HEK293 (cell line): Measurements from ENCODE around the gene ZNF766.

Experiments
- CTCF ChIA-PET: fragments of 350-600 bp; formaldehyde crosslinking; extraction: SDS; loops from one replicate; lab custom pipeline; 2021; ENCODE audit warnings: antibody characterized with exemption; lab: Yijun Ruan, JAX
- POLR2A ChIA-PET: fragments of 300-600 bp; formaldehyde crosslinking; extraction: SDS; loops from one replicate; lab custom pipeline; 2020; ENCODE audit warnings: antibody characterized with exemption, inconsistent platforms; lab: Yijun Ruan, JAX
- H3K27ac ChIP-seq: fragments of 200-500 bp; sonication (Bioruptor generic); 2 replicates; pipeline ENCODE4 v1.5.1; 2014; ENCODE audit warnings: low read depth, low read length, control low read depth, inconsistent platforms; ENCODE audit errors: extremely low read depth
- H3K36me3 ChIP-seq, 2 experiments: fragments of 200-500 bp in 1 of 2; sonication (Bioruptor generic) in 1 of 2; 1 replicate in 1 of 2; 2 replicates in 1 of 2; pipeline ENCODE4 v1.5.1; 2014 to 2017; ENCODE audit warnings: inconsistent platforms in 2 of 2, low read length in 2 of 2; ENCODE audit not compliant: control insufficient read depth in 2 of 2, insufficient read depth in 1 of 2
- H3K4me1 ChIP-seq: fragments of 200-500 bp; sonication (Bioruptor generic); 2 replicates; pipeline ENCODE4 v1.5.1; 2014; ENCODE audit warnings: mild to moderate bottlenecking, low read length, inconsistent platforms; ENCODE audit not compliant: control insufficient read depth, insufficient read depth
- H3K4me3 ChIP-seq: 2 replicates; pipeline ENCODE4 v1.5.1; 2011; ENCODE audit warnings: low read depth, mild to moderate bottlenecking, control low read depth, low read length, moderate library complexity
- H3K9me3 ChIP-seq: fragments of 200-500 bp; sonication (Bioruptor generic); 2 replicates; pipeline ENCODE4 v1.5.1; 2014; ENCODE audit warnings: low read depth, low read length, inconsistent platforms; ENCODE audit not compliant: control insufficient read depth, insufficient read depth
- FEZF1 ChIP-seq: fragments of 450-650 bp; formaldehyde crosslinking; IDR thresholded peaks from 2 replicates; pipeline ENCODE4 v1.5.1; 2016; ENCODE audit warnings: missing biosample characterization, missing genetic modification characterization
- GLIS1 ChIP-seq: fragments of 450-650 bp; formaldehyde crosslinking; IDR thresholded peaks from 2 replicates; pipeline ENCODE4 v1.5.1; 2016; ENCODE audit warnings: missing biosample characterization, missing genetic modification characterization
- HOXA7 ChIP-seq: sonication (generic); formaldehyde crosslinking; IDR thresholded peaks from 2 replicates; pipeline ENCODE4 v1.8.1; 2022; ENCODE audit warnings: missing genetic modification reagents, borderline replicate concordance
- IKZF3 ChIP-seq: fragments of 450-650 bp; IDR thresholded peaks from 2 replicates; pipeline ENCODE4 v1.5.0; 2018; ENCODE audit warnings: missing biosample characterization, mild to moderate bottlenecking, missing genetic modification characterization, moderate library complexity
- KLF1 ChIP-seq: fragments of 450-650 bp; formaldehyde crosslinking; IDR thresholded peaks from 2 replicates; pipeline ENCODE4 v1.5.1; 2016; ENCODE audit warnings: missing biosample characterization, missing genetic modification characterization
- KLF16 ChIP-seq: fragments of 450-650 bp; formaldehyde crosslinking; IDR thresholded peaks from 2 replicates; pipeline ENCODE4 v1.5.1; 2017; ENCODE audit warnings: missing biosample characterization, missing genetic modification characterization
- PATZ1 ChIP-seq: fragments of 450-650 bp; formaldehyde crosslinking; IDR thresholded peaks from 2 replicates; pipeline ENCODE4 v1.5.1; 2016; ENCODE audit warnings: missing biosample characterization, missing genetic modification characterization
- PRDM1 ChIP-seq: fragments of 450-650 bp; formaldehyde crosslinking; IDR thresholded peaks from 2 replicates; pipeline ENCODE4; 2016; ENCODE audit warnings: missing biosample characterization, missing genetic modification characterization
- SCRT2 ChIP-seq: fragments of 450-650 bp; formaldehyde crosslinking; IDR thresholded peaks from 2 replicates; pipeline ENCODE4 v1.5.1; 2016; ENCODE audit warnings: missing biosample characterization, missing genetic modification characterization
- SP2 ChIP-seq: fragments of 450-650 bp; formaldehyde crosslinking; IDR thresholded peaks from 2 replicates; pipeline ENCODE4 v1.5.1; 2016; ENCODE audit warnings: missing biosample characterization, missing genetic modification characterization
- SP7 ChIP-seq: fragments of 450-650 bp; formaldehyde crosslinking; IDR thresholded peaks from 2 replicates; pipeline ENCODE4 v1.5.1; 2016; ENCODE audit warnings: missing biosample characterization, missing genetic modification characterization
- YY1 ChIP-seq: fragments of 450-650 bp; formaldehyde crosslinking; IDR thresholded peaks from 2 replicates; pipeline ENCODE4 v1.5.1; 2018; ENCODE audit warnings: missing biosample characterization, missing genetic modification characterization
- ZBTB10 ChIP-seq: fragments of 450-650 bp; formaldehyde crosslinking; IDR thresholded peaks from 2 replicates; pipeline ENCODE4 v1.5.1; 2016; ENCODE audit warnings: missing biosample characterization, missing genetic modification characterization
- ZBTB20 ChIP-seq: fragments of 450-650 bp; formaldehyde crosslinking; IDR thresholded peaks from 2 replicates; pipeline ENCODE4 v1.5.1; 2016; ENCODE audit warnings: missing biosample characterization, missing genetic modification characterization
- ZBTB44 ChIP-seq: fragments of 450-650 bp; IDR thresholded peaks from 2 replicates; pipeline ENCODE4 v1.5.1; 2018; ENCODE audit warnings: missing biosample characterization, mild to moderate bottlenecking, missing genetic modification characterization
- ZNF16 ChIP-seq: fragments of 450-650 bp; formaldehyde crosslinking; IDR thresholded peaks from 2 replicates; pipeline ENCODE4 v1.5.1; 2016; ENCODE audit warnings: low read depth, missing biosample characterization, missing genetic modification characterization
- ZNF23 ChIP-seq: fragments of 450-650 bp; formaldehyde crosslinking; IDR thresholded peaks from 2 replicates; pipeline ENCODE4 v1.5.1; 2016; ENCODE audit warnings: missing biosample characterization, missing genetic modification characterization, borderline replicate concordance
- ZNF24 ChIP-seq: fragments of 450-650 bp; formaldehyde crosslinking; IDR thresholded peaks from 2 replicates; pipeline ENCODE4 v1.5.1; 2016; ENCODE audit warnings: missing biosample characterization, missing genetic modification characterization
- ZNF501 ChIP-seq: fragments of 450-650 bp; formaldehyde crosslinking; IDR thresholded peaks from 2 replicates; pipeline ENCODE4 v1.5.1; 2016; ENCODE audit warnings: missing biosample characterization, missing genetic modification characterization
- ZNF513 ChIP-seq: fragments of 450-650 bp; IDR thresholded peaks from 2 replicates; pipeline ENCODE4 v1.5.1; 2018; ENCODE audit warnings: missing biosample characterization, missing genetic modification characterization
- ZNF514 ChIP-seq: fragments of 450-650 bp; formaldehyde crosslinking; IDR thresholded peaks from 2 replicates; pipeline ENCODE4 v1.5.1; 2016; ENCODE audit warnings: missing biosample characterization, missing genetic modification characterization
- ZNF530 ChIP-seq: fragments of 450-650 bp; formaldehyde crosslinking; IDR thresholded peaks from 2 replicates; pipeline ENCODE4 v1.5.1; 2016; ENCODE audit warnings: low read depth, missing biosample characterization, missing genetic modification characterization
- ZNF645 ChIP-seq: fragments of 450-650 bp; formaldehyde crosslinking; IDR thresholded peaks from 2 replicates; pipeline ENCODE4; 2016; ENCODE audit warnings: missing biosample characterization, missing genetic modification characterization
- ZNF664 ChIP-seq: fragments of 450-650 bp; formaldehyde crosslinking; IDR thresholded peaks from 2 replicates; pipeline ENCODE4 v1.5.1; 2016; ENCODE audit warnings: missing biosample characterization, missing genetic modification characterization
- ZNF692 ChIP-seq: fragments of 450-650 bp; formaldehyde crosslinking; IDR thresholded peaks from 2 replicates; pipeline ENCODE4 v1.5.1; 2016; ENCODE audit warnings: missing biosample characterization, missing genetic modification characterization
- ZNF76 ChIP-seq: fragments of 450-650 bp; formaldehyde crosslinking; IDR thresholded peaks from 2 replicates; pipeline ENCODE4; 2016; ENCODE audit warnings: low read depth, missing biosample characterization, missing genetic modification characterization, borderline replicate concordance

ZNF766 gene

GRCh38 chr19:52269338-52270261, at the start of gene ZNF766:
ZNF766 (plus strand) TSS chr19:52269587; CDS start chr19:52269614, 27 bp downstream.
- peaks cover 10 to 25% of the 10 kb centered on the region in 2 experiments; a peak in 2 of 3 replicates for H3K36me3 ChIP-seq
- H3K4me3 ChIP-seq, result peak within 1 kb of the TSS; percentile 92
- no peaks in the 10 kb centered on the region for H3K4me1 ChIP-seq
- H3K9me3 ChIP-seq, result no peaks in the 10 kb centered on the region; the same call in 1 of the 2 replicates
- ChIA-PET CTCF (no interaction called here), POLR2A (no interaction called here)
- peak within 1 kb of the TSS; percentile 75; the same call in 1 of the 2 replicates for H3K27ac ChIP-seq
- 0 out of 2 replicates have a peak, but pooled peaks have one; percentile 15 for TF ChIP-seq PATZ1 (tag by site-specific recombination)
- TF ChIP-seq IKZF3, result peak; percentile 78
- peak; percentile 73 for TF ChIP-seq ZNF664 (tag by site-specific recombination)
- TF ChIP-seq ZNF76, result peak; percentile 33; the same call in 1 of the 2 replicates
- TF ChIP-seq SP7 (tag by site-specific recombination), result peak; percentile 51; the same call in 1 of the 2 replicates
- no peak for TF ChIP-seq ZBTB44 (tag by site-specific recombination)
- TF ChIP-seq ZNF501, result peak; percentile 61; the same call in 1 of the 2 replicates
- peak; percentile 77 for TF ChIP-seq ZNF24
- TF ChIP-seq ZNF645 (tag by site-specific recombination), result no peak
- TF ChIP-seq ZNF530, result no peak
- TF ChIP-seq ZNF16 (tag by site-specific recombination), result no peak
- no peak for TF ChIP-seq FEZF1 (tag by site-specific recombination)
- TF ChIP-seq KLF16 (tag by site-specific recombination), result peak; percentile 42; the same call in 1 of the 2 replicates
- TF ChIP-seq KLF1 (tag by site-specific recombination), result peak; percentile 39; the same call in 1 of the 2 replicates
- TF ChIP-seq GLIS1 (tag by site-specific recombination), result no peak
- TF ChIP-seq PRDM1, result no peak
- TF ChIP-seq HOXA7 (CRISPR knock-in tag), result no peak
- TF ChIP-seq ZNF692 (tag by site-specific recombination), result peak; percentile 45; the same call in 1 of the 2 replicates
- TF ChIP-seq ZNF514, result no peak
- peak; percentile 84 for TF ChIP-seq SP2
- TF ChIP-seq ZBTB10 (tag by site-specific recombination), result peak; percentile 49; the same call in 1 of the 2 replicates
- 0 out of 2 replicates have a peak, but pooled peaks have one; percentile 51 for TF ChIP-seq YY1 (tag by site-specific recombination)
- TF ChIP-seq ZNF23, result no peak
- no peak for TF ChIP-seq ZNF513
- TF ChIP-seq SCRT2, result no peak
- peak; percentile 44; the same call in 1 of the 2 replicates for TF ChIP-seq ZBTB20 (tag by site-specific recombination)
